ENCODE data around the gene APOBEC3G.
"Not testable (repeated sequence)": the region's sequence is repeated elsewhere in the genome, so short reads cannot be mapped to it uniquely, and the experiment has no call there.

APOBEC3G gene

DNA sequence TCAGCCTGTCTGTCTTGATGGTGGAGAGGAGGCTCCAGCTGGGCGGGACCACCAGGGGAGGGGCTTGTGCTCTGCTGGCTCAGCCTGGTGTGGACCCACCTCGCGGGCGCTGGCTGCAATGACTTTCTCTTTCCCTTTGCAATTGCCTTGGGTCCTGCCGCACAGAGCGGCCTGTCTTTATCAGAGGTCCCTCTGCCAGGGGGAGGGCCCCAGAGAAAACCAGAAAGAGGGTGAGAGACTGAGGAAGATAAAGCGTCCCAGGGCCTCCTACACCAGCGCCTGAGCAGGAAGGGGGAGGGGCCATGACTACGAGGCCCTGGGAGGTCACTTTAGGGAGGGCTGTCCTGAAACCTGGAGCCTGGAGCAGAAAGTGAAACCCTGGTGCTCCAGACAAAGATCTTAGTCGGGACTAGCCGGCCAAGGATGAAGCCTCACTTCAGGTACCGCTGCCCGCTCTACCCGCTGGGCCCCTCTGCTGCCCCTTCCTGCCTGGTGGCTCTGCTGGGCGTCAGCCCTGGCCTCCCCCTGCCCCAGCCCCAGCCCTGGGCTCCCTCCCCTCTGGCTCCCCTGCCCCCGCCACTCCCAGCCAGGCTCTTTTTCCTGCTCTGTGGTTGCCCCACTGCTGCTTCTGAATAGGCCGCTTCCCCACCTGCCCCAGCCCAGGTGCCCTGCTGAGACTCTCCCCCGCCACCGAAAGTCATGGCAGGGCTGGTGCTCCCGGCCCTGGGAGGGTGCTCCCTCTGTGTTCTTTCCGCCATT, 36.4 kb upstream of the APOBEC3G start, which contains the start of gene APOBEC3F:
Gene APOBEC3F, plus strand, starts transcription at position 327 of the 759 bp plus-strand sequence. Its CDS starts 97 bp downstream, at position 424.
- Histone ChIP-seq H3K9ac (ENCODE audit: low read depth in 1 of 2, low read length in 2 of 2) (peak within 1 kb of the TSS; percentile 44 to 57), H3K27ac (ENCODE audit: low read depth, low read length) (peak within 1 kb of the TSS; percentile 70), H3K4me3 (ENCODE audit: low read depth in 1 of 2, low read length in 2 of 2) (peak within 1 kb of the TSS; percentile 62 to 76), H3K4me1 (ENCODE audit: control insufficient read depth in 1 of 2, insufficient read depth in 2 of 2, low read length in 2 of 2) (peaks cover 5 to 10% of the 10 kb centered on the region in 2 donors)
- H3K36me3 ChIP-seq (ENCODE audit: control insufficient read depth in 1 of 2, insufficient read depth in 2 of 2, low read length in 2 of 2); H3K9me3 ChIP-seq (ENCODE audit: control insufficient read depth in 1 of 2, low read length in 2 of 2); H3K27me3 ChIP-seq (ENCODE audit: control insufficient read depth in 1 of 2, insufficient read depth in 2 of 2, low read length in 2 of 2): not testable (repeated sequence)

DNA sequence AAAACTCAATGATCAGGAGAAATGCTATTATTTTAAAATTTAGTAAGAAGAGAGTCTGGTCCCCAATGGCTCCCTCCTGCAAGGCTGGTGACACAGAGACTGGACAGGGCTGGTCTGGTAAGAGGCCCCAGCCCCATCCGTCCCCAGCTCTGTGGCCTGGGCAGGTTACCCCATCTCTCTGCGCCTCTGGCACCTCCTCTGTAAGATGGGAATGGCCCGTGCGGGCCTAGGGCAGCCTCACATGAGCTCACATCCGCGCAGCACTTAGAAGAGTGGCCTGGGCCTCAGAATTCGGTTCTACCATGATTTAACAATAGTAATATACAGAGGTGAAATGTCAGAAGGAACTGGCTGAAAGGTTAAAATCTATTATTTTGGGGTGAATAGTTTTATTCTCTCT, 35.2 kb upstream of the APOBEC3G start:
- peak overlapping the region in 1 of 2 donors; percentile 76 for H3K4me3 ChIP-seq (ENCODE audit: low read depth in 1 of 2, low read length in 2 of 2)
- peaks cover 0 to 3% of the 10 kb centered on the region in 2 donors for H3K36me3 ChIP-seq (ENCODE audit: control insufficient read depth in 1 of 2, insufficient read depth in 2 of 2, low read length in 2 of 2)
- H3K4me1 ChIP-seq (ENCODE audit: control insufficient read depth in 1 of 2, insufficient read depth in 2 of 2, low read length in 2 of 2), result peaks cover 5 to 10% of the 10 kb centered on the region in 2 donors
- H3K9me3 ChIP-seq (ENCODE audit: control insufficient read depth in 1 of 2, low read length in 2 of 2), result no peaks in the 10 kb centered on the region
- H3K9ac ChIP-seq (ENCODE audit: low read depth in 1 of 2, low read length in 2 of 2), result no peak overlapping the region
- H3K27me3 ChIP-seq (ENCODE audit: control insufficient read depth in 1 of 2, insufficient read depth in 2 of 2, low read length in 2 of 2), result no peaks in the 10 kb centered on the region
- no peak overlapping the region for H3K27ac ChIP-seq (ENCODE audit: low read depth, low read length)

DNA sequence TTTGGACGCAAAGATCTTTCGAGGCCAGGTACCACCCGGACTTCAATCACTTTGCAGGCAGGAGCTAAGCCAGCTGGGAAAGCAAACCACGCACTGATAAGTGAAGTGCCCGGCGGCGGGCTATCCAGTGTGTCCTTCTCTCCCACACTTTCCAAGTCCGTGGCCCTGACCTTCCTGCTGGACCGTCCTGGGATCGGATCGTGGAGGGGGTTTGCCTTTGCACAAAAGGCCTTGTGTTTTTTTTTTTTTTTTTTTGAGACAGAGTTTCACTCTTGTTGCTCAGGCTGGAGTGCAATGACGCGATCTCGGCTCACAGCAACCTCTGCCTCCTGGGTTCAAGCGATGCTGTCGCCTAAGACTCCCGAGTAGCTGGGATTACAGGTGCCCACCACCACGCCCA, 34.0 kb upstream of the APOBEC3G start:
- H3K27me3 ChIP-seq (ENCODE audit: control insufficient read depth in 1 of 2, insufficient read depth in 2 of 2, low read length in 2 of 2); H3K9ac ChIP-seq (ENCODE audit: low read depth in 1 of 2, low read length in 2 of 2); H3K9me3 ChIP-seq (ENCODE audit: control insufficient read depth in 1 of 2, low read length in 2 of 2); H3K36me3 ChIP-seq (ENCODE audit: control insufficient read depth in 1 of 2, insufficient read depth in 2 of 2, low read length in 2 of 2); H3K27ac ChIP-seq (ENCODE audit: low read depth, low read length); H3K4me3 ChIP-seq (ENCODE audit: low read depth in 1 of 2, low read length in 2 of 2): not testable (repeated sequence)
- peaks cover 5 to 10% of the 10 kb centered on the region in 2 donors for H3K4me1 ChIP-seq (ENCODE audit: control insufficient read depth in 1 of 2, insufficient read depth in 2 of 2, low read length in 2 of 2)

DNA sequence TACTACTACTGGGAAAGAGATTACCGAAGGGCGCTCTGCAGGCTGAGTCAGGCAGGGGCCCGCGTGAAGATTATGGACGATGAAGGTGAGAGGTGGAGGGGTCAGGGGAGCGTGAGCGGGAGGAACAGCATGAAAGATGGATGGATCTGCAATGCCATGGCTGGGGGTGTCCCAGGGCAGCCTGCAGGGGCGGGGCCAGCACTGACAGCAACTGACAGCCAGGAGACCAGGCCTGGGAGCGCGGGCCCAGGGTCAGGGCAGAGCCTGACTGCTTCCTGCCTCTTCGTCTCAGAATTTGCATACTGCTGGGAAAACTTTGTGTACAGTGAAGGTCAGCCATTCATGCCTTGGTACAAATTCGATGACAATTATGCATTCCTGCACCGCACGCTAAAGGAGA, 31.9 kb upstream of the APOBEC3G start:
- H3K36me3 ChIP-seq (ENCODE audit: control insufficient read depth in 1 of 2, insufficient read depth in 2 of 2, low read length in 2 of 2); H3K27me3 ChIP-seq (ENCODE audit: control insufficient read depth in 1 of 2, insufficient read depth in 2 of 2, low read length in 2 of 2); H3K9me3 ChIP-seq (ENCODE audit: control insufficient read depth in 1 of 2, low read length in 2 of 2); H3K4me3 ChIP-seq (ENCODE audit: low read depth in 1 of 2, low read length in 2 of 2); H3K27ac ChIP-seq (ENCODE audit: low read depth, low read length); H3K9ac ChIP-seq (ENCODE audit: low read depth in 1 of 2, low read length in 2 of 2): not testable (repeated sequence)
- H3K4me1 ChIP-seq (ENCODE audit: control insufficient read depth in 1 of 2, insufficient read depth in 2 of 2, low read length in 2 of 2), result peaks cover 5 to 10% of the 10 kb centered on the region in 2 donors

DNA sequence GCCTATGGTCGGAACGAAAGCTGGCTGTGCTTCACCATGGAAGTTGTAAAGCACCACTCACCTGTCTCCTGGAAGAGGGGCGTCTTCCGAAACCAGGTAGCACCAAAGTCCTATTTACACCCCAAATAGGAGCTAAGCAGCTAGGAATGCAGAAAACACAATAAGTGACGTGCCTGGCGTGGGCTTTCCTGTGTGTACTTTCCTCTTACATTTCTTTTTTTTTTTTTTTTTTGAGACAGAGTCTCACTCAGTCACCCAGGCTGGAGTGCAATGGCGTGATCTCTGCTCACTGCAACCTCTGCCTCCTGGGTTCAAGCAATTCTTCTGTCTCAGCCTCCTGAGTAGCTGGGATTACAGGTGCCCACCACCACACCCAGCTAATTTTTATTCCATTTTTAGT, 27.6 kb upstream of the APOBEC3G start:
- H3K4me1 ChIP-seq (ENCODE audit: control insufficient read depth in 1 of 2, insufficient read depth in 2 of 2, low read length in 2 of 2); H3K9me3 ChIP-seq (ENCODE audit: control insufficient read depth in 1 of 2, low read length in 2 of 2); H3K36me3 ChIP-seq (ENCODE audit: control insufficient read depth in 1 of 2, insufficient read depth in 2 of 2, low read length in 2 of 2); H3K9ac ChIP-seq (ENCODE audit: low read depth in 1 of 2, low read length in 2 of 2); H3K27me3 ChIP-seq (ENCODE audit: control insufficient read depth in 1 of 2, insufficient read depth in 2 of 2, low read length in 2 of 2); H3K27ac ChIP-seq (ENCODE audit: low read depth, low read length); H3K4me3 ChIP-seq (ENCODE audit: low read depth in 1 of 2, low read length in 2 of 2): not testable (repeated sequence)

DNA sequence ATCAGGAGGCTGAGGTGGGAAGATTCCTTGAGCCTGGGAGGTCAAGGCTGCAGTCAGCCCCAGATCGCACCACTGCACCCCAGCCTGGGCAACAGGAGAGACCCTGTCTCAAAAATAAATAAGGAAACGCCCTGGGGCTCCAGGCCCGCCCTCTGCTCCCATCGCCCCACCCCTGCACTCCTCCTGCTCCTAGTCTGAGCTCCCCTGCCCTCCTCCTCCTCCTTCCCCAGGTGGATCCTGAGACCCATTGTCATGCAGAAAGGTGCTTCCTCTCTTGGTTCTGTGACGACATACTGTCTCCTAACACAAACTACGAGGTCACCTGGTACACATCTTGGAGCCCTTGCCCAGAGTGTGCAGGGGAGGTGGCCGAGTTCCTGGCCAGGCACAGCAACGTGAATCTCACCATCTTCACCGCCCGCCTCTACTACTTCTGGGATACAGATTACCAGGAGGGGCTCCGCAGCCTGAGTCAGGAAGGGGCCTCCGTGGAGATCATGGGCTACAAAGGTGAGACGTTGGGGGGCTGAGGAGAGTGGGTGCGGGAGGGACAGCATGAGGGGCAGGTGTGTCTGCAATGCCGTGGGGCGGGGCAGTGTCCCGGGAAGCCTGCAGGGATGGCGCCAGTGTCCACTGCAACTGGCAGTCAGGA, 25.1 kb upstream of the APOBEC3G start:
- not testable (repeated sequence) for H3K9me3 ChIP-seq (ENCODE audit: control insufficient read depth in 1 of 2, low read length in 2 of 2); H3K27ac ChIP-seq (ENCODE audit: low read depth, low read length); H3K27me3 ChIP-seq (ENCODE audit: control insufficient read depth in 1 of 2, insufficient read depth in 2 of 2, low read length in 2 of 2); H3K4me1 ChIP-seq (ENCODE audit: control insufficient read depth in 1 of 2, insufficient read depth in 2 of 2, low read length in 2 of 2); H3K4me3 ChIP-seq (ENCODE audit: low read depth in 1 of 2, low read length in 2 of 2); H3K9ac ChIP-seq (ENCODE audit: low read depth in 1 of 2, low read length in 2 of 2); H3K36me3 ChIP-seq (ENCODE audit: control insufficient read depth in 1 of 2, insufficient read depth in 2 of 2, low read length in 2 of 2)

DNA sequence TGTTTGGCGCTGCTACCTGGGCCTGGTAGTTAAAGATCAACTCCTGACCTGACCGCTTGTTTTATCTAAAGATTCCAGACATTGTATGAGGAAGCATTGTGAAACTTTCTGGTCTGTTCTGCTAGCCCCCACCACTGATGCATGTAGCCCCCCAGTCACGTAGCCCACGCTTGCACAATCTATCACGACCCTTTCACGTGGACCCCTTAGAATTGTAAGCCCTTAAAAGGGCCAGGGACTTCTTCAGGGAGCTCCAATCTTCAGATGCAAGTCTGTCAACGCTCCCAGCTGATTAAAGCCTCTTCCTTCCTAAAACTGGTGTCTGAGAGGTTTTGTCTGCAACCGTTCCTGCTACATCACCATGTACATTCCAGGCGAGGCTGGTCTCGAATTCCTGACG, 21.4 kb upstream of the APOBEC3G start:
- Histone ChIP-seq H3K9ac (ENCODE audit: low read depth in 1 of 2, low read length in 2 of 2) (no peak overlapping the region), H3K27me3 (ENCODE audit: control insufficient read depth in 1 of 2, insufficient read depth in 2 of 2, low read length in 2 of 2) (no peaks in the 10 kb centered on the region), H3K36me3 (ENCODE audit: control insufficient read depth in 1 of 2, insufficient read depth in 2 of 2, low read length in 2 of 2) (no peaks in the 10 kb centered on the region), H3K4me3 (ENCODE audit: low read depth in 1 of 2, low read length in 2 of 2) (no peak overlapping the region), H3K9me3 (ENCODE audit: control insufficient read depth in 1 of 2, low read length in 2 of 2) (peaks cover 0 to 3% of the 10 kb centered on the region in 2 donors), H3K27ac (ENCODE audit: low read depth, low read length) (no peak overlapping the region), H3K4me1 (ENCODE audit: control insufficient read depth in 1 of 2, insufficient read depth in 2 of 2, low read length in 2 of 2) (no peaks in the 10 kb centered on the region)

DNA sequence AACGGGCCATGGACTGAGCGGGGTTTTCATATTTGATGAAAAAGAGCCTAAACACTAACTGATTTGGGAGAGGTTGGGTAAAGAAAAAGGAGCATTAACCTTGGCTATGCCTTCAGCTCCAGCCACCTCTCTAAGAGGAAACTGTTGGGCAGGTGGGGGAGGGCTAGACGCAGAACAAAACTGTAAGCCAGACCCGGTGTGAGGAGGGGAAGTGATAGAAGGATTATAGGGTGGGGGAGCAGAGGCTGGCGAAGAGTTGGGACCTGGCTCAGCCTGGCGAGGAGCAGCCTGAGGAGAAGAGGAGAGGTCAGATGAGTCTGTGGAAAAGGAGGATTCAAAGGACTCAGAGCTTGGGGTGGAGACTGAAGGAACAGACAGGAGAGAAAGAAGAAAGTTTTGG, 15.8 kb upstream of the APOBEC3G start:
- not testable (repeated sequence) for H3K4me3 ChIP-seq (ENCODE audit: low read depth in 1 of 2, low read length in 2 of 2); H3K9me3 ChIP-seq (ENCODE audit: control insufficient read depth in 1 of 2, low read length in 2 of 2); H3K36me3 ChIP-seq (ENCODE audit: control insufficient read depth in 1 of 2, insufficient read depth in 2 of 2, low read length in 2 of 2); H3K27ac ChIP-seq (ENCODE audit: low read depth, low read length); H3K4me1 ChIP-seq (ENCODE audit: control insufficient read depth in 1 of 2, insufficient read depth in 2 of 2, low read length in 2 of 2); H3K9ac ChIP-seq (ENCODE audit: low read depth in 1 of 2, low read length in 2 of 2); H3K27me3 ChIP-seq (ENCODE audit: control insufficient read depth in 1 of 2, insufficient read depth in 2 of 2, low read length in 2 of 2)

DNA sequence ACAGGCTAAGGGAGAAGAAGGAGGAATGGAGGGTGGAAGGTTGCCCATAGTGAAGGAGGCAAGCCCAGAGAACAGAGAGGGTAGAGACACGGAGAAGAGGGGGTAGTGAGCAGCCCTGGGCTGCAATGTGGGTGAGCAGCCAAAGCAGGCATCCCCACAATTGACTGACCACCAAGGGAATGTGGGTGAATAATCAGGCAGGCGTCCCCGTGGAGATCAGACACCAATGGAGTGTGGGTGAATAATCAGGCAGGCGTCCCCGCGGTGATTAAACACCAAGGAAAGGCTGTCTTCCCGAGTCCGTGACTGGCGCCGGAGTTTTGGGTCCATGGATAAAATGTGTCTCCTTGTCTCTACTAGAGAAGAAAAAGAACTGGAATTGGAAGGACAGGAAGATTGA, 15.1 kb upstream of the APOBEC3G start:
- H3K36me3 ChIP-seq (ENCODE audit: control insufficient read depth in 1 of 2, insufficient read depth in 2 of 2, low read length in 2 of 2); H3K9ac ChIP-seq (ENCODE audit: low read depth in 1 of 2, low read length in 2 of 2): not testable (repeated sequence)

DNA sequence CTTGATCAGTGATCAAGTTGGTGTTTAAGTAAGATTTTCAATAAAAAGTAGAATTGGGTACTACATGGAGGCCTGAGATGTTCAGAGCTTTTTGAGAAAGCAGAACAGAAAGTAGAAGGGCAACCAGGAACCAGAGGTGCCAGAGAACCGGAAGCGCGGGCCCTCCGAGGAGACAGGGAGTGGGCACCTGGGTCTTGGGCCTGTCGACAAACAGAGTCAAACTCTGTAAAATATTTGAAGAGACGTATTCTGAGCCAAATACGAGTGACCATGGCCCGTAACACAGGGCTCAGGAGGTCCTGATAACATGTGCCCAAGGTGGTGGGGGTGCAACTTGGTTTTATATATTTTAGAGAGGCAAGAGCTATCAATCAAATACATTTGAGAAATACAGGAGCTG, 13.2 kb upstream of the APOBEC3G start:
- H3K27ac ChIP-seq (ENCODE audit: low read depth, low read length); H3K27me3 ChIP-seq (ENCODE audit: control insufficient read depth in 1 of 2, insufficient read depth in 2 of 2, low read length in 2 of 2); H3K4me1 ChIP-seq (ENCODE audit: control insufficient read depth in 1 of 2, insufficient read depth in 2 of 2, low read length in 2 of 2); H3K4me3 ChIP-seq (ENCODE audit: low read depth in 1 of 2, low read length in 2 of 2); H3K9me3 ChIP-seq (ENCODE audit: control insufficient read depth in 1 of 2, low read length in 2 of 2); H3K9ac ChIP-seq (ENCODE audit: low read depth in 1 of 2, low read length in 2 of 2); H3K36me3 ChIP-seq (ENCODE audit: control insufficient read depth in 1 of 2, insufficient read depth in 2 of 2, low read length in 2 of 2): not testable (repeated sequence)

More for the DNA sequence above, 15.1 kb upstream of the APOBEC3G start:
- not testable (repeated sequence) for H3K27me3 ChIP-seq (ENCODE audit: control insufficient read depth in 1 of 2, insufficient read depth in 2 of 2, low read length in 2 of 2); H3K9me3 ChIP-seq (ENCODE audit: control insufficient read depth in 1 of 2, low read length in 2 of 2); H3K4me1 ChIP-seq (ENCODE audit: control insufficient read depth in 1 of 2, insufficient read depth in 2 of 2, low read length in 2 of 2); H3K27ac ChIP-seq (ENCODE audit: low read depth, low read length); H3K4me3 ChIP-seq (ENCODE audit: low read depth in 1 of 2, low read length in 2 of 2)

Measured in duodenal mucosa (tissue), 2 donors.